Choroid plexus epithelial cell (primary cell): ENCODE results near the gene NRG2.
A peak's percentile ranks its signal among the peaks of the same experiment; 100 is the strongest.

ENCODE experiments used
- DNase-seq: peaks from one replicate; pipeline ENCODE4 v3.0.0-alpha.2; 2010; ENCODE audit warnings: low read depth
- H3K4me3 ChIP-seq: 2 replicates; pipeline ENCODE4 v1.5.1; 2011; ENCODE audit warnings: low read depth, mild to moderate bottlenecking, control low read depth, low read length, moderate library complexity
- CTCF ChIP-seq: conservative IDR thresholded peaks from 2 replicates; pipeline ENCODE4 v1.5.1; 2011; ENCODE audit warnings: low read depth, mild to moderate bottlenecking, control low read depth, inconsistent platforms, low read length, moderate library complexity

Gene NRG2

GRCh38 chr5:140042643-140043507, at the start of gene NRG2:
NRG2 (minus strand) TSS chr5:140043299.
- peak within 1 kb of the TSS; percentile 55 for H3K4me3 ChIP-seq
- TF ChIP-seq CTCF: peak; percentile 38

GRCh38 chr5:140090251-140090650, 47.2 kb upstream of the NRG2 start:
- no peak for DNase-seq
- no peak for TF ChIP-seq CTCF
- no peak overlapping the region for H3K4me3 ChIP-seq

More at GRCh38 chr5:140042643-140043507, at the start of gene NRG2:
- peak; percentile 21 for DNase-seq

- H3K4me3 ChIP-seq: no peak overlapping the region
Observed at GRCh38 chr5:140084541-140084940, 41.4 kb upstream of the NRG2 start.

GRCh38 chr5:140083650-140084049, 40.6 kb upstream of the NRG2 start:
- no peak for DNase-seq
- no peak overlapping the region for H3K4me3 ChIP-seq
- no peak for TF ChIP-seq CTCF

More at GRCh38 chr5:140084541-140084940, 41.4 kb upstream of the NRG2 start:
- DNase-seq: no peak
- TF ChIP-seq CTCF: no peak

- TF ChIP-seq CTCF: no peak
- no peak for DNase-seq
- no peak overlapping the region for H3K4me3 ChIP-seq
Observed at GRCh38 chr5:140083120-140083519, 40.0 kb upstream of the NRG2 start.

- DNase-seq: no peak
- no peak for TF ChIP-seq CTCF
- no peak overlapping the region for H3K4me3 ChIP-seq
Observed at GRCh38 chr5:140076788-140077187, 33.7 kb upstream of the NRG2 start.

GRCh38 chr5:140076142-140076541, 33.0 kb upstream of the NRG2 start:
- TF ChIP-seq CTCF: no peak
- H3K4me3 ChIP-seq: no peak overlapping the region
- DNase-seq: no peak
